Sciatic nerve (tissue), 2 donors: Measurements from ENCODE around the gene TDRD12. TPM values are rescaled to one million over a fixed set of nuclear protein-coding genes. Genes with fewer than 3 reads are reported as not detected.
"Not testable (repeated sequence)": the region's sequence is repeated elsewhere in the genome, so short reads cannot be mapped to it uniquely, and the experiment has no call there.

Source experiments
- ATAC-seq: fragments of 200-7000 bp; cut with Tn5 transposase; one replicate; pipeline ENCODE4 v1.9.1; 2020; ENCODE audit warnings: mild to moderate bottlenecking, moderate library complexity
- DNase-seq: peaks from one replicate; pipeline ENCODE4 v3.0.0-alpha.2; 2020; ENCODE audit warnings: low spot score
- intact Hi-C: fragments of 100-400 bp; cut with DNase I; formaldehyde crosslinking; loops from one replicate; pipeline ENCODE4 v1.14.2; 2022
- total RNA-seq: library from RNA; stranded (reverse); fragmentation: NEBNext Ultra II Directional; extraction: Animal tissue kit (Norgen Biotek cat#: 25700); gene quantifications from one replicate; pipeline ENCODE4 v1.2.1, GENCODE V29; 2021
- donor health status: DM: no; HTN: no; CAD: no.
- donor health status: DM: no; HTN: no; CAD: no.

TDRD12 gene
- total RNA-seq, 1 donor from 2014 or later = 0.40 TPM

DNA sequence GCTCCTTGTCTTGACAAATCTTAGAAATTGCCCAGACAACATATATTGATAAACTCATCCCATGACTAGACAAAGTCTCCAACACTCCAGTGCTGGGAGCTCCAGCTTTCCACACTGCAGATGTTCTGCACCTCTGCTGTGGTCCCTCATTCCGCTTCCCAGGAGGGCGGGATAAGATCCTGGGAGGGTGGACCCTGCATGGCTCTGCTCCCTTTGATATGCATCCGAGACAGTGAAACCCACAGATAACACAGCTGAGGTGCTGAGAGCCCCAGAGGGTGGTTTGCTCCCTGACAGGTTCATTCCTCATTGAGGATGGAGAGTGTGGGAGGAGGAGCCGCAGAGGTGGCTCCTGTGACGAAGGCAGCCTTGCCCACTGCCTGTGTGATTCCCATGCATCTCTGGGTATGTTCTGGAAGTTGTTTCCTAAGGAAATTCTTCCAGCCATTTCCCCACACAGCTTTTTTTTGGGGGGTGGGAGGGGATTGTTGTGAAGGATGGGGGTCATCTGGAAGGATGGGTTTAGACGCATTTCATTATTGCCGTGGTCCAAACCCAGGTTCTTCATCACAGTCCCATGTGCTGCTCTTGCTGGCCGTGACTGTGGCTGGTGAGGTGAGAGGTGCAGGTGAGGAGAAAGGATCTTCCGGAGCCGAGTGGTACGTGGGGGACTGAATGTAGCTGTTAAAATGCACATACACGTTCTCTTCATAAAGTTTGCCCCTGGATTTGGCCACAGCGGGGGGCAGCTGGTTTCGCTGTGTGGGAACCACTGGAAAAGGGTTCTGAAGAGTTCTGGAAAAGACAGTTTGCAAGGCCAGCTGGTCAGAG lies 103.6 kb downstream of the TDRD12 start:
- ATAC-seq (no peak), DNase-seq (no peak)
- intact Hi-C loops = no loop called here

- intact Hi-C loops = no loop called here
Measured at GRCh38 chr19:32823747-32824102, 104.2 kb downstream of the TDRD12 start.

DNA sequence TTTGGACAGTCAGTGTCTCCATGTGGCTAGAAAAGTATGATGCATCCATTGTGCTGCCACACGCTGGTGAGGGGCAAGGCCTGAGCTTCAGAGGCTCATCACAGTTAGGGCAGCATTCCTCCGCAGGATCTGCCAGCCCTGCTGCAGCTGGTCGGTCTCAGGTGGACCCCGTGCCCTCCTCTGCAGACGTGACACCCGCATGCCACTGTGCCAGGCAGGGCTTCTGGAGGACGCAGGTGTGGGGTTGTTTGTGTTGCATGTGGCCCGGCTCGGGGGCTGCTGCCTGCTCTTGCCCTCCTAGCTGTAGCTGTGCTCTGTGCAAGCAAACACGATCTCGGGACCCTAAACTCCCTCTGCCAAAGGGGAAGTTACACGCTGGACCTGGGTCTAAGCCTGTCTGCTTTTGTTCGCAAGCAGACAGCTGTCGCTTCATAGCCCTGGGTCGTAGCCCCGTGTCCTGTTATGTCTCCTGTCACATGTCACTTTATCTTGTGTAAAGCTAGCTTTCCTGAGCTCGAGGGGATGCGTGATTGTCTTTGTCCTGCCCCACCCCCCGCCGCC lies 104.7 kb downstream of the TDRD12 start:
- DNase-seq = no peak
- ATAC-seq = no peak
- intact Hi-C loops = no loop called here

More at GRCh38 chr19:32823747-32824102, 104.2 kb downstream of the TDRD12 start:
- no peak for ATAC-seq
- DNase-seq = no peak

- intact Hi-C loops = no loop called here
- DNase-seq = no peak
- no peak for ATAC-seq
Measured at GRCh38 chr19:32824916-32825608, 105.5 kb downstream of the TDRD12 start.

- intact Hi-C loops = no loop called here
- DNase-seq (no peak), ATAC-seq (no peak)
Measured at GRCh38 chr19:32828139-32828538, 108.6 kb downstream of the TDRD12 start.

DNA sequence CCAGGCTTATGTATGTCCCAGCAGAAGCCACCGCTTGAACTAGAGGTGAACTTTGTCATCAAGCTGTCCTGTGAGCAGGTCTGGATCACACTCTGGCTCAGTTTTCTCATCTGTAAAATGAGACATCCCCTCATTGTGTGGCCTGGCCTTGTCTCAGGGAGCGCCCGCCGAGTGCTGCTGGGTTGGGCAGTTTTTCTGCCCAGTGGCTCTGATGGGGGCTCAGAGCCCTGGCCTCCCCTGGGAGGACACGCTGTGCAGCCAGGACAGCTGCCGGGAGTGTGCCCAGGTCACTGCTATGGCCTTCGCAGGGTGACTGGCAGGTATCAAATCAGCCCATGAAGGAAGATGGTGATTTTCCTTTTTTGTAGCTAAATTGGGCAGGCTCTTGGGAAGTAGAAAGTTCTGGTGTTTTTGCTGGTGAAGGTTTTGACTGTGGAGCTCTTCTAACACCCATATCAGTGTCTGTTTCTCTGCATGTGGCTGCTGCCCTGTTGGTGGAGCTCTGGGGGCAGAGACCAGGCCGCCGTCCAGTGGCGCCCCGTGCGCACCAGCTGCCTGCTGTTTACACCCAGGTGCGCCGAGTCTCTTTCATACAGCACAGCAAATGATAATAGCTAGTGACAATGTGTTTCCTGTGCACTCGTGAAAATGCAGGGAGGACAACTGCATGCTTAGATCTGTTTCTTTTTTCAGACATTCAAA lies 109.2 kb downstream of the TDRD12 start:
- intact Hi-C loops = no loop called here
- ATAC-seq (no peak), DNase-seq (no peak)

- no peak for DNase-seq
- no peak for ATAC-seq
- intact Hi-C loops = no loop called here
Measured at GRCh38 chr19:32829345-32829896, 109.9 kb downstream of the TDRD12 start.

- ATAC-seq = no peak
- no peak for DNase-seq
- intact Hi-C loops = no loop called here
Measured at GRCh38 chr19:32830231-32831014, 110.9 kb downstream of the TDRD12 start.

DNA sequence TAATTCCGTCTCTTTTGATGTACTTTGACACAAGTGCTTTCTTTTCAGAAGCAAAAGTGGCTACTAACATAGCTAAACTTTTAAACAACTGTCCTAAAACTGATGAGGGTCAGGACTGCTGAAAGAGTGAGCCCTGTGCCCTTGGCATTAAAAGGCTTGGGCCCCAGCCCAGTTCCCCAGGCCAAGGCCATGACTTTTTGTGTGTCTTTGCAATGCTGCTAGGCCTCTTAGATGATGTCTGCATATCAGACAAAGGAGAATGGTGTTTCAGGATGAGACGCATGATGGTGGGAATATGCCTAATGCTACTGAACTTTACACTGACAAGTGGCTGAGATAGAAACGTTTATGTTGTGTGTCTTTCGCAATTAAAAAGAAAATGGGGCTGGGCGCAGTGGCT lies 112.0 kb downstream of the TDRD12 start:
- DNase-seq (no peak), ATAC-seq (no peak)
- intact Hi-C loops = no loop called here

DNA sequence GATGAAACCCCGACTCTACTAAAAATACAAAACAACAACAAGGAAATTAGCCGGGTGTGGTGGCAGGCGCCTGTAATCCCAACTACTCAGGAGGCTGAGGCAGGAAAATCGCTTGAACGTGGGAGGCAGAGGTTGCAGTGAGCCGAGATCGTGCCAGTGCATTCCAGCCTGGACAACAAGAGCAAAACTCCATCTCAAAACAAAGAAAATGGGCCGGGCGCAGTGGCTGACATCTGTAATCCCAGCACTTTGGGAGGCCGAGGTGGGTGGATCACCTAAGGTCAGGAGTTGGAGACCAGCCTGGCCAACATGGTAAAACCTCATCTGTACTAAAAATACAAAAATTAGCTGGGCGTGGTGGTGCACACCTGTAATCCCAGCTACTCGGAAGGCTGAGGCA lies 112.5 kb downstream of the TDRD12 start:
- DNase-seq, ATAC-seq, intact Hi-C loops: not testable (repeated sequence)

DNA sequence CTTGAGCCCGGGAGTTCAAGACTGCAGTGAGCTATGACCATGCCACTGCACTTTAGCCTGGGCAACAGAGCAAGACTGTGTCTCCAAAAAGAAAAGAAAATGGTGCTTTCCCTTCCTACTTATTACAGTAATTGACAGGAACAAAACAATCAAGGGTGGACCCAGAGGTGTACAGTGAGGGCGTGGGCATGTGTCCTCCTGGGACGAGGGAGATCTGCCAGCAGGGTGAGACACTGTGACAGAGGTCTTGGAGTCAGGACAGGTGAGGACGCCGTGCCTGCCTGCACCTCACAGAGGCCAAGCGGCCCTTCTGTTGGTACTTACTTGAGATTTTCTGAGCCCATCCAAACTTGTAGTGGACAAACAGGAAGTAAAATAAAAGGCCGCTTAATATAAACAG lies 113.3 kb downstream of the TDRD12 start:
- DNase-seq, ATAC-seq, intact Hi-C loops: not testable (repeated sequence)

GRCh38 chr19:32833388-32833787 lies 113.8 kb downstream of the TDRD12 start:
- intact Hi-C loops, ATAC-seq, DNase-seq: not testable (repeated sequence)

DNA sequence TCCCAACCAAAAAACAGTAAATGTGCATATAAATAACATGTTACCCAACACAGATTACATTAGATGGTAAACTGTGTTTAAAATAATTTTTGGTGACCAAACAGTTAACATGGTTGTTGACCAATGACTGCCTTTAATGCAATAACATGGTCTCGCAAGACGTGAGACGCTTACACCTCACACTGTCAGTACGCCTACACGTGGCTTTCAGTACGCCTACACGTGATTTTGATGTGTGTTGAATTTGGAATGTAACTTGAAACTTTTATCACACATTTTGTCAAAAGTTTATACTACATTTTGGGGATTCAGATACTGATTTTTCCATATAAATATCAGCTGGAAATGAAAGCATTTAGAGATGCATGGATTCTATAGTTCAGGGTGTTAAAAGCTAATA lies 118.0 kb downstream of the TDRD12 start:
- ATAC-seq = no peak
- no peak for DNase-seq
- intact Hi-C loops = no loop called here

GRCh38 chr19:32842061-32842460 lies 122.5 kb downstream of the TDRD12 start:
- DNase-seq (no peak), ATAC-seq (no peak)
- intact Hi-C loops = no loop called here

- no peak for DNase-seq
- no peak for ATAC-seq
- intact Hi-C loops = no loop called here
Measured at GRCh38 chr19:32843716-32844245, 124.2 kb downstream of the TDRD12 start.

- intact Hi-C loops, ATAC-seq, DNase-seq: not testable (repeated sequence)
Measured at GRCh38 chr19:32848035-32848434, 128.5 kb downstream of the TDRD12 start.

DNA sequence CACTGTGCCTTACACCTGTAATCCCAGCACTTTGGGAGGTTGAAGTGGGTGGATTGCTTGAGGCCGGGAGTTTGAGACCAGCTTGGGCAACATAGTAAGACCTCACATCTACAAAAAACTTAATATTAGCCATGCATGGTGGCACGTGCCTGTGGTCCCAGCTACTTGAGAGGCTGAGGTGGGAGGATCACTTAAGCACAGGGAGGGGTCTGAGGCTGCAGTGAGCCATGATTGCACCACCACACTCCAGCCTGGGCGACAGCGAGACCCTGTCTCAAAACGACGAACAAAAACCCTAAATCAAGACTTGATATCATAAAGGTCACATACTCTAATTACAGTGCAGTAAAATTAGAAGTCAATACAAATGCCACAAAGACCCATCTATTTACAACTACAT lies 132.6 kb downstream of the TDRD12 start:
- DNase-seq (no peak), ATAC-seq (no peak)
- intact Hi-C loops = no loop called here

DNA sequence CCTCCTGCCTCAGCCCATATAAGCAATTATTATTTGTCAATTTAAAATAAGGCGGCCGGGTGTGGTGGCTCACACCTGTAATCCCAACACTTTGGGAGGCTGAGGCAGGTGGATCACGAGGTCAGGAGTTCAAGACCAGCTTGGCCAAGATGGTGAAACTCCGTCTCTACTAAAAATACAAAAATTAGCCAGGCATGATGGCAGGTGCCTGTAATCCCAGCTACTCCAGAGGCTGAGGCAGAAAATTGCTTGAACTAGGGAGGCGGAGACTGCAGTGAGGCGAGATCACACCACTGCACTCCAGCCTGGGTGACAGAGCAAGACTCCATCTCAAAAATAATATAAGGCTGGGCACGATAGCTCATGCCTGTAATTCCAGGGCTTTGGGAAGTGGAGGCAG lies 137.3 kb downstream of the TDRD12 start:
- ATAC-seq, intact Hi-C loops, DNase-seq: not testable (repeated sequence)
